ENCODE data around the gene NKAPD1.
"Not testable (repeated sequence)": the region's sequence is repeated elsewhere in the genome, so short reads cannot be mapped to it uniquely, and the experiment has no call there.

NKAPD1 gene

GRCh38 chr11:112087212-112087611 lies 13.1 kb downstream of the NKAPD1 start:
- no peak for FAIRE-seq

- not testable (repeated sequence) for FAIRE-seq
Observed at GRCh38 chr11:112095302-112095701, 21.2 kb downstream of the NKAPD1 start.

- FAIRE-seq, result no peak
Observed at GRCh38 chr11:112096194-112096593, 22.1 kb downstream of the NKAPD1 start.

GRCh38 chr11:112097734-112098528 lies 23.8 kb downstream of the NKAPD1 start:
- FAIRE-seq, result no peak

- no peak for FAIRE-seq
Observed at GRCh38 chr11:112100462-112100861, 26.4 kb downstream of the NKAPD1 start.

GRCh38 chr11:112103446-112103845 lies 29.3 kb downstream of the NKAPD1 start:
- FAIRE-seq, result no peak

- no peak for FAIRE-seq
Observed at GRCh38 chr11:112106070-112106469, 32.0 kb downstream of the NKAPD1 start.

- FAIRE-seq, result peak; percentile 67
Observed at GRCh38 chr11:112113539-112114457, 39.7 kb downstream of the NKAPD1 start.

- FAIRE-seq, result no peak
Observed at GRCh38 chr11:112114460-112114859, 40.4 kb downstream of the NKAPD1 start.

- no peak for FAIRE-seq
Observed at GRCh38 chr11:112115386-112115785, 41.3 kb downstream of the NKAPD1 start.

- FAIRE-seq, result no peak
Observed at GRCh38 chr11:112118176-112118575, 44.1 kb downstream of the NKAPD1 start.

GRCh38 chr11:112121981-112122615 lies 48.0 kb downstream of the NKAPD1 start:
- no peak for FAIRE-seq

- FAIRE-seq, result no peak
Observed at GRCh38 chr11:112123129-112123528, 49.0 kb downstream of the NKAPD1 start.

- FAIRE-seq, result no peak
Observed at GRCh38 chr11:112127056-112127455, 53.0 kb downstream of the NKAPD1 start.

GRCh38 chr11:112128483-112129121 lies 54.5 kb downstream of the NKAPD1 start:
- no peak for FAIRE-seq

GRCh38 chr11:112129656-112130055 lies 55.6 kb downstream of the NKAPD1 start:
- no peak for FAIRE-seq

GRCh38 chr11:112132737-112133136 lies 58.6 kb downstream of the NKAPD1 start:
- no peak for FAIRE-seq

GRCh38 chr11:112134473-112134872 lies 60.4 kb downstream of the NKAPD1 start:
- FAIRE-seq, result no peak

Data from G401.6 (cell line).